Omental fat pad (tissue), 4 donors: ENCODE data around the gene DOCK3. TPM values are rescaled to one million over a fixed set of nuclear protein-coding genes. Genes with fewer than 3 reads are reported as not detected.

ENCODE experiments used
- ATAC-seq: fragments of 150-250 bp; one replicate; pipeline ENCODE4 v1.9.1; 2016; ENCODE audit warnings: mild to moderate bottlenecking, moderate library complexity; ENCODE audit not compliant: low FRiP score
- DNase-seq: peaks from one replicate; pipeline ENCODE4 v3.0.0-alpha.2; 2019; ENCODE audit warnings: low spot score
- CTCF ChIP-seq, 3 donors: fragments of 450-650 bp; IDR thresholded peaks; one replicate each; pipeline ENCODE4 v1.5.1; 2016 to 2017; ENCODE audit warnings: antibody characterized with exemption in 3 of 3, mild to moderate bottlenecking in 3 of 3, moderate library complexity in 2 of 3
- total RNA-seq, 4 donors: library from RNA; depleted of rRNA; stranded (reverse); fragments of >200 nt; gene quantifications; one replicate each; pipeline ENCODE4 v1.1.0, GENCODE V29; 2016

The DOCK3 gene
- total RNA-seq, 4 donors from 2014 or later = 0.16 to 2.5 (median 1.4) TPM

- DNase-seq (no peak), ATAC-seq (no peak)
- no peak for TF ChIP-seq CTCF (IDR thresholded peaks at IDR 0.05)
Measured at GRCh38 chr3:50630394-50630793, 44.3 kb upstream of the DOCK3 start.

- no peak for DNase-seq
- no peak for TF ChIP-seq CTCF (IDR thresholded peaks at IDR 0.05)
- no peak for ATAC-seq
Measured at GRCh38 chr3:50630877-50631276, 43.9 kb upstream of the DOCK3 start.

GRCh38 chr3:50632450-50632849 is 42.3 kb upstream of the DOCK3 start:
- ATAC-seq (no peak), DNase-seq (no peak)
- no peak for TF ChIP-seq CTCF (IDR thresholded peaks at IDR 0.05)

GRCh38 chr3:50633230-50633790 is 41.4 kb upstream of the DOCK3 start:
- DNase-seq (no peak), ATAC-seq (no peak)
- TF ChIP-seq CTCF (IDR thresholded peaks at IDR 0.05) = no peak

- ATAC-seq = no peak
- DNase-seq = no peak
- no peak for TF ChIP-seq CTCF (IDR thresholded peaks at IDR 0.05)
Measured at GRCh38 chr3:50635066-50635465, 39.7 kb upstream of the DOCK3 start.

GRCh38 chr3:50637011-50637410 is 37.7 kb upstream of the DOCK3 start:
- DNase-seq = no peak
- no peak for ATAC-seq
- no peak for TF ChIP-seq CTCF (IDR thresholded peaks at IDR 0.05)

GRCh38 chr3:50637945-50638344 is 36.8 kb upstream of the DOCK3 start:
- no peak for TF ChIP-seq CTCF (IDR thresholded peaks at IDR 0.05)
- no peak for ATAC-seq
- DNase-seq = no peak
